Daoy (cell line): ENCODE results near the gene CCL19. TPM values are rescaled to one million over a fixed set of nuclear protein-coding genes. Genes with fewer than 3 reads are reported as not detected.

Experiments
- DNase-seq: peaks from one replicate; pipeline ENCODE4 v3.0.0-alpha.2; 2015; ENCODE audit warnings: low read depth
- total RNA-seq: library from RNA; depleted of rRNA; stranded (reverse); fragments of >200 nt; shearing (Covaris generic); gene quantifications from 2 replicates; pipeline ENCODE4 v1.2.3, GENCODE V29; 2014

Gene CCL19
- total RNA-seq, 1 experiment from 2014 or later = not detected

GRCh38 chr9:34662526-34663302, 28.4 kb downstream of the CCL19 start, which contains the start of gene CCL27:
TSS of gene CCL27 (minus strand) at chr9:34662657. CDS start at chr9:34662633, 24 bp downstream.
- no peak for DNase-seq

- DNase-seq = peak; percentile 47
These were observed 31.4 kb downstream of the CCL19 start for GRCh38 chr9:34659592-34660253.

GRCh38 chr9:34658461-34658860, 32.6 kb downstream of the CCL19 start:
- no peak for DNase-seq

- no peak for DNase-seq
These were observed 34.1 kb downstream of the CCL19 start for GRCh38 chr9:34656992-34657391.

- no peak for DNase-seq
These were observed 35.7 kb downstream of the CCL19 start for GRCh38 chr9:34655394-34655793.

GRCh38 chr9:34654323-34655051, 36.6 kb downstream of the CCL19 start:
- DNase-seq = no peak

GRCh38 chr9:34653151-34654072, 37.7 kb downstream of the CCL19 start:
- DNase-seq = peak; percentile 44

GRCh38 chr9:34652602-34653000, 38.5 kb downstream of the CCL19 start:
- no peak for DNase-seq

- DNase-seq = peak; percentile 87
These were observed 39.0 kb downstream of the CCL19 start, which contains the start of gene IL11RA for GRCh38 chr9:34651876-34652601. TSS of gene IL11RA (plus strand) at chr9:34652185. CDS start at chr9:34655218, 3,033 bp downstream.

- DNase-seq = no peak
These were observed 39.8 kb downstream of the CCL19 start for GRCh38 chr9:34651321-34651720.

GRCh38 chr9:34650816-34651215, 40.3 kb downstream of the CCL19 start:
- DNase-seq = no peak

- DNase-seq = no peak
These were observed 42.4 kb downstream of the CCL19 start for GRCh38 chr9:34648673-34649072.

- no peak for DNase-seq
These were observed 43.4 kb downstream of the CCL19 start for GRCh38 chr9:34647651-34648050.

- no peak for DNase-seq
These were observed 44.0 kb downstream of the CCL19 start for GRCh38 chr9:34647084-34647403.

- DNase-seq = peak; percentile 97
These were observed 44.6 kb downstream of the CCL19 start, which contains the start of gene GALT for GRCh38 chr9:34646211-34647083. TSS of gene GALT (plus strand) at chr9:34646675. CDS start at chr9:34646705, 30 bp downstream.

- no peak for DNase-seq
These were observed 46.2 kb downstream of the CCL19 start for GRCh38 chr9:34644766-34645314.

- DNase-seq = no peak
These were observed 48.4 kb downstream of the CCL19 start for GRCh38 chr9:34642679-34643078.
